ENCODE results near the gene ABHD10.
"Not testable (repeated sequence)": the region's sequence is repeated elsewhere in the genome, so short reads cannot be mapped to it uniquely, and the experiment has no call there.

Gene ABHD10

GRCh38 chr3:112032098-112032731, 53.4 kb downstream of the ABHD10 start:
- DNase-seq (ENCODE audit: low read depth in 2 of 2), result no peak

- no peak for DNase-seq (ENCODE audit: low read depth in 2 of 2)
Observed at GRCh38 chr3:112034436-112034835, 55.6 kb downstream of the ABHD10 start, which contains the start of gene TMPRSS7. Gene TMPRSS7 (plus strand): TSS chr3:112034736. CDS start chr3:112034846, 110 bp downstream.

- DNase-seq (ENCODE audit: low read depth in 2 of 2), result no peak
Observed at GRCh38 chr3:112035241-112035640, 56.4 kb downstream of the ABHD10 start.

GRCh38 chr3:112037194-112037593, 58.4 kb downstream of the ABHD10 start:
- not testable (repeated sequence) for DNase-seq (ENCODE audit: low read depth in 2 of 2)

- no peak for DNase-seq (ENCODE audit: low read depth in 2 of 2)
Observed at GRCh38 chr3:112038863-112039262, 60.0 kb downstream of the ABHD10 start.

- DNase-seq (ENCODE audit: low read depth in 2 of 2), result no peak
Observed at GRCh38 chr3:112041321-112041720, 62.5 kb downstream of the ABHD10 start.

GRCh38 chr3:112042842-112043280, 64.0 kb downstream of the ABHD10 start:
- DNase-seq (ENCODE audit: low read depth in 2 of 2), result no peak
